ENCODE results near the gene NADSYN1.
"Not testable (repeated sequence)": the region's sequence is repeated elsewhere in the genome, so short reads cannot be mapped to it uniquely, and the experiment has no call there.

The NADSYN1 gene

GRCh38 chr11:71491940-71492339 is 38.9 kb downstream of the NADSYN1 start:
- no peak for DNase-seq

DNA sequence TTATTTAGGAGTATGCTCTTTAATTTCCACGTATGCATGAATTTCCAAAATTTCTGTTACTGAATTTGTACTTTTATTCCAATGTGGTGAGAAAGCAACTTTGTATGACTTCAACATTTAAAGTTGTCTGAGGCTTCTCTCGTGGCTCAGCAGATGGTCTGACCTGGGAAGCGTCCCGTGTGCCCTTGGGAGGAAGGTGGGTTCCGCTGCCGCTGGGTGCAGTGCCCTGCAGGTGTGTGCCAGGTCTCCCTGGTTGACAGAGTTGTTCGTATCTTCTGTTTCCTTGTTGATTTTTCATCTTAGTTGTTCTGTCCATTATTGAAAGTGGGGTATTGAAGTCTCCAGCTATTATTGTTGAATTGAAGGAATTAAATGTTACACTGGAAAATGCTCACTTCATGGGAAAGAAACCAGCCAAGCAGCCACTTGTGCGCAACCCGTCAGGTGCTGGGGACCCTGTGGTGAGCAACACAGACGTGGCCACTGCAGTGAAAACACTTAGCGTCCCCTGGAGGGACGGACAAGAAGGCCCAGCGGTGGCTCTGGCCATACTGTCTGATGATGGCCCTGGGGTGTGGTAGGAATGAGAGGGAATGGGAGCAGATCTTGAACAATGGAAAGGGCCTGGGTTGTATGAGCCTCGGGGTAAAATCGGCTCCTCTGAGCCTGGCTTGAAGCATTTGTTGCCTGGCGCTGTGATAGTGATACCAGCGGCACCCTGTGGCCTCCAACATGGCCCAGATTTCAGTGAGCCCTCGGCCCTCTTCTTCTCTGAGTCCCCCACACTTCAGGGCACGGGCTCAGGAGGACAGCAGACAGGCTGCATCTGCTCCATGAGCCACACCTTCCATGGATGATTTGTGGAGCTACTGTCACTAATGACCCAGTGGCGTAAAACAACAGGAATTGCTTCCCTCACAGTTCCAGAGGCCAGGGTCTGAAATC is 42.6 kb downstream of the NADSYN1 start:
- DNase-seq: no peak

GRCh38 chr11:71496421-71496820 is 43.4 kb downstream of the NADSYN1 start:
- no peak for DNase-seq

- DNase-seq: no peak
These were observed 45.1 kb downstream of the NADSYN1 start for GRCh38 chr11:71498091-71498490.

DNA sequence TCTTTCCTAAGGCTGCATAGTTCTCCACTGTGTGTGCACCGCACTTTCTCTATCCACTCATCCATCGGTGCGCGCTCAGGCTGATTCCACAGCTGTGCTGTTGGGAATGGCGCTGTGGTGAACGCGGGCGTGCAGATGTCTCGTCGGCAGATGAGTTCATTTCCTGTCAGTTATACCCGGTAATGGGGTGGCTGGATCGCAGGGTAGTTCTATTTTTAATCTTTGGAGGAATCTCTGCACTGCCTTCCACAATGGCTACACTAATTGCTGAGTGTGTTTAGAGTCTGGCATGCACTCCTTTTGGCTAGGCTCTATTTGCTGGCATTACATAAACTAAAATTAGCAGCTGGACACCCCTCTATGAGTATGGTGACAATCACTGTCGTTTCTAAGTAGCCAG is 46.1 kb downstream of the NADSYN1 start:
- DNase-seq: no peak

GRCh38 chr11:71499546-71499945 is 46.5 kb downstream of the NADSYN1 start:
- DNase-seq: no peak

- DNase-seq: no peak
These were observed 47.6 kb downstream of the NADSYN1 start for GRCh38 chr11:71500601-71501021.

- DNase-seq: no peak
These were observed 48.3 kb downstream of the NADSYN1 start for GRCh38 chr11:71501071-71501985.

- no peak for DNase-seq
These were observed 49.0 kb downstream of the NADSYN1 start for GRCh38 chr11:71502026-71502425.

GRCh38 chr11:71502871-71503435 is 50.0 kb downstream of the NADSYN1 start:
- DNase-seq: no peak

DNA sequence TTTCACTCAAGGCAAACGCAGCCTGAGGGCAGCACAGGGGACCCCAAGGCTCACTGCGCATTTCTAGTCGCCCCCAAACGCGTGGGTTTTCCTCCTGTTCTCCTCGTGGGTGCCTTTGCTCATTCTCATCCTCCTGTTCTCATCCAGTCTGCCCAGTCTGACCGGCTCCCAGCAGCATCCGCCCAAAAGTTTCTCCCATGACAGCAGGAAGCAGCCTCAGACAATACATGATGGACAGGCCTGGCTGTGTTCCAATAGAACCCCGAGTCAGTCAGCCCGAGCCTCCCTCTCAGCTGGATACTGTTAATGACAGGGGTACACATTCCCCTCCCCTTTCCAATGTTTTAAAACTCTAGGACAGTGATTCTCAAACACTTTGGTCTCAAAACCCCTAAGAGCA is 51.5 kb downstream of the NADSYN1 start:
- DNase-seq: no peak

DNA sequence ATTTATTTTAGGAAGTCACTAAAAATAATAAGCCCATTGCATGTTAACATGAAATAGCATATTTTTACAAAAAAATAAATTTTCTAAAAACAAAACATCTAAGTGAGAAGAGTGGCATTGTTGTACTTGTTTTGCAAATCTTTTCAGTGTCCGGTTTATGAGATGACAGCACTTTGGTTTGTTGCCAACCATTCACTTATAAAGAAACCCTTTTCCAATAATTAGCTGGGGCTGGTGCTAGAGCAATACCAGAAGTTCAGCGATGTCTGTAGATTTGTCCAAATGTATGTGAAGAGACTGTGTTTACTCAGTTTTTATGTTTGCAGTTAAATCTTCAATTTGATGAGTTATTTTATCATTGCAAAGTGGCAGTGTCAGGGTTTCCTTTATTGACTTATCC is 52.0 kb downstream of the NADSYN1 start:
- DNase-seq: no peak

GRCh38 chr11:71505781-71506180 is 52.8 kb downstream of the NADSYN1 start:
- DNase-seq: no peak

- DNase-seq: no peak
These were observed 54.1 kb downstream of the NADSYN1 start for GRCh38 chr11:71507102-71507501.

DNA sequence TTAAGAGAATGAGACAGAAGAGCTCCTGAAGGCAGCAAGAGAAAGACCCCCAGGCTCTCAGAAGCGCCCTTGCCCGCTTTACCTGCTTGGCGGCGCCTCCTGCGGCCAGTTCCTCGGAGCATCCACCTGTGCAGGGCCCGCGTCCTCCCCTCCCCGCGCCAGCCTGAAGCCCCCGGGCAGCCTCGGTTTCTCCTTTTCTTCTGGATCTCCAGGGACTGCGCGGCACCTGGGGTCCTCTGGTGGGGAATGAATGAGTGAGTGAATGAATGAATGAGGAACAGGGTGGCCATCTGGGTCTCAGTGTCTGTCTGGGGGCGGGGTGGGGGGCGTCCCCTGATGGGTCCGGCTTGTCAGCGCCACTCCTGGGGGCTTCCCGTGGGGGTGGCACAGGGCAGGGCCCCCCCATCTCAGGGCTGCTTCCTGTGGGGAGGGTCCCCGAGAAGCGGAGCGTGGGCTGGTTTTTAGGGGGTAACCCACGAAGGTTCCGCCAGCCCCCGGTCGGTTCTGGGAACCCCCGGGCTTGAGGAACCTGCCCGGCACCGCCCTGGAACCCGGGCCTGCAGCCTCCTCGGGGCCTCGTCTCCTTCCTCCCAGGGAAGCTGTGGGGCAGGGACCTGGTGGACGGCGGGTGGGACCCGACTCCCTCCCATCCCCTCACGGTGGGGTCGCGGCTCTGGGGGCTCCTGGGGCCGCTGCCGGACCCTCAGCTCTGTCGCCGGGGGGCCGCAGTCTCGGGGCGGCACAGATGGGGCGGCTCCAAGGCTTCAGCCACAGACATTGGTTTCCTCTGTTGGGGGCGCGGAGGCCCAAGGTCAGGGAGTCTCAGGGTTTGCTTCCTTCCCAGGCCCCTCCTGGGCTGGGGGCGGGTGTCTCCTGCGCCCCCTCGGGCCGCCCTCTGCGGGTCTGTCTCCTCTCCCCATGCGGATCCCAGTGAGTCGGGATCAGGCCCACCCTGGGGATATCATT is 65.8 kb downstream of the NADSYN1 start:
- no peak for DNase-seq

DNA sequence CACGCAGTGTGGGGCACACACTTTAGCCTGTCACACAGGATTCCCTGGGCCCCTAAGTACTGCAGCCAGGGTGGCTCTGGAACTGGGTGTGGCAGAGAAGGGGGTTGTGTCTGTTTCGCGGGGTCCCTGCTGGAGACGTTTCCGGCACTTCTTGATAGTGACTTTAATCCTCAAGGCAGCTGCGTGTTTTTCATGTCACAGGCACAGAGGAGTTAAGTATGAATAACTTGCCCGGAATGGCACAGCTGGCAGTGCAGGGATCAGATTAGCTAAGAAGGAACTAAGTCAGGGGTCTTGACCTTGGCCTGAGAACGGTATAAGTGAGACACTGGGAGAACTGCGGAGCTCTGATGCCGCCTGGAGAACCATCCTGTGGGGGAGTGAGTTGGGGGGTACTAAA is 66.5 kb downstream of the NADSYN1 start:
- DNase-seq: no peak

DNA sequence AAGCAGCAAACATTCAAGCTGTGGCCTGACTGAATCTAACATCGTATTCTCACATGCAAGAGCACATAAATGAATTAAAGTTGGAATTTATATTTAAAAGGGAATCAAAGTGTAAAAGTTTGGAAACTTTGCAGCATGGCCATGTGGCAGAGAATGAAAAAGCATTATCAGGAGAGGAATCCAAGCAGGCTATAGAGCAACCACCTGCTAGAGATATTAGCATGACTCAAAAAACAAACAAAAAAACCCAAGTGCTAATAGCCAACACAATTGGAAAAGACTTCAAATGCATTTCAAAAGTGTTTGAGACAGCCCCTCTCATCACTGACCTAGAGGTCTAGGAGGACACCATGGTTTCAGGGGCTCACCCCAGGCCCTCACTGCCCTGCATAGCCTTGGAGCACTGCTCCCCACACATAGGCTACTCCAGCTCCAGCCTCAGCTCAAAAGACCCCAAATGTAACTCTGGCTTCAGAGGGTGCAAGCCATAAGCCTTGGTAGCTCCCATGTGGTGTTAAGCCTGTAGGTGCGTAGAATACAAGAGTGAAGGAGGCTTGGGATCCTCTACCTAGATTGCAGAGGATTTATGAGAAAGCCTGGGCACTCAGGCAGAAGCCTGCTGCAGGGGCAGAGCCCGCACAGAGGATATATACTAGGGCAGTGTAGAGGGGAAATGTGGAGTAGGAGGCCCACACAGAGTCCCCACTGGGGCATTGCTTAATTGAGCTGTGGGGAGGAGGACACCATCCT is 72.4 kb downstream of the NADSYN1 start:
- no peak for DNase-seq

DNA sequence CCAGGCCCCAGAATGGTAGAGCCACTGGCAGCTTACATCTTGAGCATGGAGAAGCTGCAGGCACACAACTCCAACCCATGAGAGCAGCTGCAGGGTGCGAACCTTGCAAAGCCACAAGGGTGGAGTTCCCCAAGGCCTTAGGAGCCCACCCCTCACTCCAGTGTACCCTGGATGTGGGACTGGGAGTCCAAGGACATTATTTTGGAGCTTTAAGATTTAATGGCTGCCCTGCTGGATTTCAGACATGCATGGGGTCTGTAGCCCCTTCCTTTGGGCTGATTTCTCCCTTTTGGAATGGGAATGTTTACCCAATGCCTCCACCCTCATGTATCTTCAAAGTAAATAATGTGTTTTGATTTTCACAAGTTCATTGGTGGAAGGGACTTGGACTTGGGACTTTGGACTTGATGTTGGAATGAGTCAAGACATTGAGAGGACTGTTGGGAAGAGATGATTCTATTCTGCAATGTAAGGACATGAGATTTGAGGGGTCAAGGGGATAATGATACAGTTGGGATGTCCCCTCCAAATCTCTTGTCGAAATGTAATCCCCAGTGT is 73.0 kb downstream of the NADSYN1 start:
- no peak for DNase-seq

GRCh38 chr11:71526796-71527575 is 74.0 kb downstream of the NADSYN1 start, which contains the start of gene KRTAP5-7:
TSS of gene KRTAP5-7 (plus strand) at chr11:71527267. CDS start at chr11:71527301, 34 bp downstream.
- not testable (repeated sequence) for DNase-seq
